ENCODE data around the gene MYOM3.

DNA sequence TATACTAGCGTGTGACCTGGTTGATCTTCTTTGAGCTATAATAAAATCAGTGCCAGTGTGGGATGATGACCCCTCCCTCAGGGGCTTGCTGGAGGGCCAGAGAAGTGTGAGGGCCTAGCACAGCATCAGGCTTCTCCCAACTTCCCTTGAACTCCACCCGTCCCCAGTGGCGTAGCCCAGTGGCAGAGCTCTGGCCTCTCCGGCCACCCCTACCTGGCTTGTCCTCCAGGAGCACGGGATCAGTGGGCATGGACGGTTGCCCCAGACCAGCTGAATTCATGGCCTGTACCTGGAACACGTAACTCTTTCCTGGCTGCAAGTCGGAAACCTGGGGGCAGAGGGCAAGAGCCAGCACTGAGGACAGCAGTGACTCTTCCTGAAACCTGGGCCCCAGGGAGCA, 36.0 kb downstream of the MYOM3 start:
- TF ChIP-seq, protein P1, sequence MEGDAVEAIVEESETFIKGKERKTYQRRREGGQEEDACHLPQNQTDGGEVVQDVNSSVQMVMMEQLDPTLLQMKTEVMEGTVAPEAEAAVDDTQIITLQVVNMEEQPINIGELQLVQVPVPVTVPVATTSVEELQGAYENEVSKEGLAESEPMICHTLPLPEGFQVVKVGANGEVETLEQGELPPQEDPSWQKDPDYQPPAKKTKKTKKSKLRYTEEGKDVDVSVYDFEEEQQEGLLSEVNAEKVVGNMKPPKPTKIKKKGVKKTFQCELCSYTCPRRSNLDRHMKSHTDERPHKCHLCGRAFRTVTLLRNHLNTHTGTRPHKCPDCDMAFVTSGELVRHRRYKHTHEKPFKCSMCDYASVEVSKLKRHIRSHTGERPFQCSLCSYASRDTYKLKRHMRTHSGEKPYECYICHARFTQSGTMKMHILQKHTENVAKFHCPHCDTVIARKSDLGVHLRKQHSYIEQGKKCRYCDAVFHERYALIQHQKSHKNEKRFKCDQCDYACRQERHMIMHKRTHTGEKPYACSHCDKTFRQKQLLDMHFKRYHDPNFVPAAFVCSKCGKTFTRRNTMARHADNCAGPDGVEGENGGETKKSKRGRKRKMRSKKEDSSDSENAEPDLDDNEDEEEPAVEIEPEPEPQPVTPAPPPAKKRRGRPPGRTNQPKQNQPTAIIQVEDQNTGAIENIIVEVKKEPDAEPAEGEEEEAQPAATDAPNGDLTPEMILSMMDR (IDR thresholded peaks at IDR 0.05) = no peak
- TF ChIP-seq POLR2A (IDR thresholded peaks at IDR 0.05) = no peak

Data from body of pancreas (tissue), 4 donors.